Stimulated activated effector memory CD8-positive, alpha-beta T cell treated with anti-CD3 and anti-CD28 coated beads, Interleukin-12 subunit alpha, Interleukin-12 subunit beta, amount 100 ng/mL, for 72 hours (primary cell): Measurements from ENCODE around the gene DCXR.
A peak's percentile ranks its signal among the peaks of the same experiment; 100 is the strongest.

Source experiments
- ATAC-seq: fragments of 150-1000 bp; cut with Tn5 transposase; 2 replicates; pipeline ENCODE4 v1.10.0; 2021
- DNase-seq, 2 donors: peaks; one replicate each; pipeline ENCODE4 v3.0.0; 2021 to 2022; ENCODE audit warnings: low spot score in 2 of 2
- H3K27ac Mint-ChIP-seq: one replicate; pipeline ENCODE4 v1.8.0; 2022; ENCODE audit warnings: mild to moderate bottlenecking, mixed read lengths
- H3K36me3 Mint-ChIP-seq: one replicate; pipeline ENCODE4 v1.8.0; 2022; ENCODE audit warnings: mild to moderate bottlenecking, mixed read lengths
- H3K4me1 Mint-ChIP-seq: one replicate; pipeline ENCODE4 v1.8.0; 2022; ENCODE audit warnings: mixed read lengths
- H3K4me3 Mint-ChIP-seq: one replicate; pipeline ENCODE4 v1.8.0; 2022; ENCODE audit warnings: mild to moderate bottlenecking, mixed read lengths
- H3K9me3 Mint-ChIP-seq: one replicate; pipeline ENCODE4 v1.8.0; 2022; ENCODE audit warnings: mixed read lengths

The DCXR gene

GRCh38 chr17:81999587-81999975, 37.9 kb downstream of the DCXR start:
- H3K4me3 Mint-ChIP-seq = no peak overlapping the region
- H3K27ac Mint-ChIP-seq = no peak overlapping the region
- H3K9me3 Mint-ChIP-seq = no peaks in the 10 kb centered on the region
- DNase-seq = no peak
- H3K36me3 Mint-ChIP-seq = peaks cover 7% of the 10 kb centered on the region
- ATAC-seq = no peak
- H3K4me1 Mint-ChIP-seq = no peaks in the 10 kb centered on the region

GRCh38 chr17:81998691-81999438, 38.6 kb downstream of the DCXR start:
- no peak overlapping the region for H3K27ac Mint-ChIP-seq
- H3K4me3 Mint-ChIP-seq = no peak overlapping the region
- no peak for DNase-seq
- no peaks in the 10 kb centered on the region for H3K9me3 Mint-ChIP-seq
- no peaks in the 10 kb centered on the region for H3K4me1 Mint-ChIP-seq
- H3K36me3 Mint-ChIP-seq = peaks cover 7% of the 10 kb centered on the region
- no peak for ATAC-seq

- Mint-ChIP-seq H3K27ac (no peak overlapping the region), H3K4me1 (no peaks in the 10 kb centered on the region), H3K4me3 (no peak overlapping the region), H3K36me3 (peaks cover 7% of the 10 kb centered on the region), H3K9me3 (no peaks in the 10 kb centered on the region)
- ATAC-seq (no peak), DNase-seq (no peak)
Observed at GRCh38 chr17:81998212-81998611, 39.3 kb downstream of the DCXR start.

DNA sequence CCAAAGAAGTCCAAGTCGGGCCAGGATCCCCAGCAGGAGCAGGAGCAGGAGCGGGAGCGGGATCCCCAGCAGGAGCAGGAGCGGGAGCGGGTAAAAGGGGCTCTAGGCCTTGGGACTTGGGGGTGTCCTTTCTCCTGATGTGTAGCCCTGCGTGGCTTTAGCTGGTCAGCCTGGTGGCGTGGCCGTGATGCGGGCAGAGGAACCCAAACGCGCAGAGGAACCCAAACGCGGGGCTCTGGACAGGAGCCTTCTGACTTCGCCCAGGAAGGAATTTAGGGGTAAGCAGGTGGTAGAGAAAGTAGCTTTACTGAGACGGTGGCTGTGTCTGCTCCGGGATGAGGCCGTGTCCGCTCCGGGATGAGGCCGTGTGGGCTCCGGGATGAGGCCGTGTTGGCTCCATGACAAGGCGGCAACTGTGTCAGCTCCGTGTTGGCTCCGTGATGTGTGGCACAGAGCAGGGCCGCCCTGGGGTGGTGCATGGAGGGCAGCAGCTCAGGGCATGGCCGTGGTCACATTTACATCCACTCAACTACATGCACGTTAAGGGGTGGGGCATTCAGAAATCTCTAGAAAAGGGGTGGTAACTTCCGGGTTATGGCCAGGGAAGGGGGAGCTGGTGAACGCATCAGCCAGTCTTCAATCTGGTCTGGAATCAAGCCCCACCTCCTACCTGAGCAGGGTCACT, 40.6 kb downstream of the DCXR start:
- no peak overlapping the region for H3K4me3 Mint-ChIP-seq
- H3K9me3 Mint-ChIP-seq = no peaks in the 10 kb centered on the region
- ATAC-seq = no peak
- H3K36me3 Mint-ChIP-seq = peaks cover 7% of the 10 kb centered on the region
- no peak overlapping the region for H3K27ac Mint-ChIP-seq
- no peaks in the 10 kb centered on the region for H3K4me1 Mint-ChIP-seq
- DNase-seq = no peak

- no peaks in the 10 kb centered on the region for H3K9me3 Mint-ChIP-seq
- peaks cover 7% of the 10 kb centered on the region for H3K36me3 Mint-ChIP-seq
- no peak for DNase-seq
- no peak overlapping the region for H3K4me3 Mint-ChIP-seq
- no peaks in the 10 kb centered on the region for H3K4me1 Mint-ChIP-seq
- ATAC-seq = no peak
- no peak overlapping the region for H3K27ac Mint-ChIP-seq
Observed at GRCh38 chr17:81996232-81996756, 41.2 kb downstream of the DCXR start.

DNA sequence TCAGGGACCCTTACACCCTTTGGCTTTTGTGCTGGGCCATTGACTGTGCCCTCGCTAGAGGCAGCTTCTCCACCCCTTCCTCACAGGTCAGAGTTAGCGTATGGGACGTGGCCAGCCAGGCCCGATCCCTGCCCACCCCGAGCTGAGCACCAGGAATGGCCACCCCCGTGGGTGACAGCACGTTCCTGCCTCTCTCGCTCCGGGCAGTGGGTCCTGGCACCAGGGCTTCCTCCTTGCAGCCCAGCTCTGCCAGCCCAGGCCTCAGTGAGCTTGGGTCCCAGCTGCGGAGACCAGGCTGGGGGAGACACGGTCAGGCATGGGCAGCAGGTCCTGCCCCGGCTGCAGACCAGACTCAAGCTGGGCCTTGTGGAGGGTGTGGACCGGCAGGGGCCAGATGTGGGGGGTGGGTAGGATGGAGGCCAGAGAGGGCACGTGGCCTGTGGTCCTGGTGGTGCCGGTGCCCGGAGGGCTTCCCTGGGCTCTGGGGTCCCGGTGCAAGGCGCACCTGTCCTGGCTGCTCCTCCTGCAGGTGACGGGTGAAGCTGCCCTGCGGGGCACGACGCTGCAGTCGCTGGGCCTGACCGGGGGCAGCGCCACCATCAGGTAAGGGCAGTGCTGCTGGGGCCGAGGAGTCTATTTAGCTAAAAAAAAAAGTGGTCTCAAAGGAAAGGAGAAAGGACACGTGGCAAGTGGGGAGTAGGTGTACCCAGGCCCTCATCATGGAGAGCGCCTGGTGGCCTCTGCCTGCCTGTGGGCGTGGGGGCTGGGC, 41.9 kb downstream of the DCXR start:
- H3K4me3 Mint-ChIP-seq = no peak overlapping the region
- peaks cover 3% of the 10 kb centered on the region for H3K4me1 Mint-ChIP-seq
- H3K27ac Mint-ChIP-seq = no peak overlapping the region
- H3K9me3 Mint-ChIP-seq = no peaks in the 10 kb centered on the region
- ATAC-seq = no peak
- DNase-seq = no peak
- peaks cover 7% of the 10 kb centered on the region for H3K36me3 Mint-ChIP-seq

DNA sequence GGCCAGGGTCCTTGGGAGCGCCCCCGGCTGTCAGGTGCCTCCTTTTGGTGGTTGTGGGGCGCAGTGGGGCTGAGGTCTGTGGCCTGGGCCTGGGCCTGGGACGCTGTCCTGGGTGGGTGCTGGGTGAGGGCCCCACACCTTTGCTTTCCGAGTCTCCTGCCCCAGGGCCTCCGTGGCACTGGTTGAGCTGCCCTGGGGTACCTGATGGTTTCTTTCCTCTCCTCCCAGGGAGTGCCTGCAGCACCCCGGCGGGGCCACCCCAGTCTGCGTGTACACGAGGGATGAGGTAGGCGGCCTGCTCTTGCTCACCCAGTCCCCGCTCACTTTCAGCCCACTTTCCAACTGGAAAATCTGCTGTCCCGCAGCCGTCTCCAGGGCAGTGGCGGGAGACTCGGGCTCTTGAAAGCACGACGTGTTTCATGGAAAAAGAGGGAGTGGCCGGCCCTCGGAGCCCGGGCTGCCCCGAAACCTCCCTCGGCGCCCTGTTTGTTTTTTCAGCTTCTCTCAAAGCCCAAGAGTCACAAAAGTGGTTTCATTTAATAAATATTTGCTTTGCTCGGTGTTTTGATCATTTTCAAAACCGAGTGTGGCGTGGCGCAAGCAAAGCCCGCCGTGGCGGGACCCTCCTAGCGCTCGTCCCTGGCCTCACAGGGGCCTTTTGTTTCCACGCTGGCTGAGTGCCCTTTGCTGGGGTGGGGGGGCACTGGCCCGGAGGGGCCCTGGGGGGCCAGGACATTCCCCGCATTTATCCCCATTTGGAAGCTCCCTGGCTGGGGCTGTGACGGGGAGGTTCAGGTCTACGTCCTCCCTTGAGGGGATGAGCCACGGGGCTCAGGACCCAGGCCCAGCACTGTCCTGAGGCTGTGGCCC, 42.7 kb downstream of the DCXR start:
- DNase-seq (no peak), ATAC-seq (no peak)

GRCh38 chr17:81993729-81994592, 43.5 kb downstream of the DCXR start:
- no peaks in the 10 kb centered on the region for H3K9me3 Mint-ChIP-seq
- H3K36me3 Mint-ChIP-seq = peaks cover 7% of the 10 kb centered on the region
- no peak for ATAC-seq
- no peak for DNase-seq
- no peak overlapping the region for H3K27ac Mint-ChIP-seq
- H3K4me3 Mint-ChIP-seq = no peak overlapping the region
- H3K4me1 Mint-ChIP-seq = peaks cover 7% of the 10 kb centered on the region

More for the DNA sequence above, 42.7 kb downstream of the DCXR start:
- no peak overlapping the region for H3K27ac Mint-ChIP-seq
- H3K4me1 Mint-ChIP-seq = peaks cover 7% of the 10 kb centered on the region
- no peak overlapping the region for H3K4me3 Mint-ChIP-seq
- H3K36me3 Mint-ChIP-seq = peaks cover 7% of the 10 kb centered on the region
- no peaks in the 10 kb centered on the region for H3K9me3 Mint-ChIP-seq

- ATAC-seq = no peak
- Mint-ChIP-seq H3K4me3 (no peak overlapping the region), H3K9me3 (no peaks in the 10 kb centered on the region), H3K4me1 (peaks cover 7% of the 10 kb centered on the region), H3K27ac (no peak overlapping the region), H3K36me3 (peaks cover 7% of the 10 kb centered on the region)
- DNase-seq = no peak
Observed at GRCh38 chr17:81992306-81993102, 45.0 kb downstream of the DCXR start.

- no peak overlapping the region for H3K27ac Mint-ChIP-seq
Observed at GRCh38 chr17:81991684-81992305, 45.7 kb downstream of the DCXR start.

DNA sequence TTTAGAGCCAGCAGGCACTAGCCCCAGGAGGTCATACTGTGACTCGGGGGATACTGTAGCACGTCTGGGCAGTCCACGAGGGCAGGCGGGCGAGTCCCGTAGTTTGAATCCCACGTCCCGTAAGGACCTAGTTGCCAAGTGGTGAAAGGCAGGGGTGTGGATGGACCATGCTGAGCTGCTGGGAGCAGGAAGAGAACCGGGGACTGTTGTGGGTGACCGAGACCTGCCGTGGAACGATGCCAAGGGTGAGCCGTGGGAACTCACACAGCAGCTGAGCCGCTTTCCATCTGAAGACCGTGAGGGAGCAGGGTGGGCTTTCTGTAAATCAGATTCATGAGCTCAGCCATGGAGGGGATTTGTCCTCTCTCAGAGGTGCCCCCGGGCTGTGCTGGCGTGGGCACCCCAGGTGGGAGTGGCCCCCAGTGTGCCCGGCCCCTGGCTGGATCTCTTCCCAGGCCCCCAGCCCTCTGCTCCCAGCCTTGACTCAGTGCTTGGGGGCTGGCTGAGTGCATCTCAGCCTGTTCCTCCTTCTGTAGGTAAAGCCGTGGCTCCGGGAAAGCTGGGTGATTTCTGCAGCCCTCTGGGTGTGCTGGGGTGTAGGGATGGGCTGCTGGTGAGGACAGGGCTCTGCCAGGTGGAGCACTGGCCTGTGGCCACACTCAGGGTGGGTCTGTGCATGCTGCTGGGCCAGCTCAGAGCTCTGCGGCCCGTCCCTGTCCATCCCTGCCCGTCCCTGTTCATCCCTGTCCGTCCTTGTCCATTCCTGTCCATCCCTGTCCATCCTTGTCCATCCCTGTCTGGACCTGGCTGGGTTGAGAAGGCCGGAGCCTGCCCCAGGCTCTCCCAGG, 46.4 kb downstream of the DCXR start:
- H3K9me3 Mint-ChIP-seq = no peaks in the 10 kb centered on the region
- H3K27ac Mint-ChIP-seq = peak overlapping the region; percentile 46
- peaks cover 12% of the 10 kb centered on the region for H3K4me1 Mint-ChIP-seq
- H3K36me3 Mint-ChIP-seq = peaks cover 10% of the 10 kb centered on the region
- H3K4me3 Mint-ChIP-seq = no peak overlapping the region
- DNase-seq (no peak), ATAC-seq (no peak)

More at GRCh38 chr17:81991684-81992305, 45.7 kb downstream of the DCXR start:
- Mint-ChIP-seq H3K4me1 (peaks cover 7% of the 10 kb centered on the region), H3K36me3 (peaks cover 7% of the 10 kb centered on the region), H3K9me3 (no peaks in the 10 kb centered on the region), H3K4me3 (no peak overlapping the region)
- DNase-seq (no peak), ATAC-seq (no peak)

DNA sequence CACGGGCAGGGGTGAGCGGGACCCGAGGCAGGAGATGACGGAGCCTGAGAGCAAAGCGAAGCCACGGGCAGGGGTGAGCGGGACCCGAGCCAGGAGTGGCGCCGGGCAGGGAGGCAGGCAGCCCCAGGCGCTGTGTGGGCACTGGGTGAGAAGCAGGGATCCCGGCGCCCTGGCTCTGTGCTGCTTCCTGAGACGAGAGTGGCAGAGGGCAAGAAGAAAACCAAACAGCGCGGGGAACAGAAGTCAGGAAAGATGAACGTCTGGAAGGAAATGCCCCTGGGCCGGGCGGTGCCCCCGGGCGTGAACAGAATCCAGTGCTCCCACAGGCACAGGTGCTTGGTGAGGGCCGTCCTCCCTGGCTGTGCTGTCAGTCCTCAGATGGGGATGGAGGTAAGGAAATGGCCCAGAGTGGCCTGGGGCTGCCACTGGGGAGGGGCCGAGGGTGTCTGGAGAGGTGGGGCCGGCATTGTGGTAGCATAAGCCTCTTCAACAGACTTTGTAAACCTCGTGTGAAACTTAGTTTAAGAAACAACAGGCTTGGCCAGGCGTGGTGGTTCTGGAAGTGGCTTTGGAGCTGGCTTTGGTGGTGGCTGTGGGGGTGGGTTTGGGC, 50.2 kb downstream of the DCXR start:
- peaks cover 35% of the 10 kb centered on the region for H3K36me3 Mint-ChIP-seq
- ATAC-seq = no peak
- no peak for DNase-seq
- H3K4me3 Mint-ChIP-seq = no peak overlapping the region
- peaks cover 18% of the 10 kb centered on the region for H3K4me1 Mint-ChIP-seq
- peak overlapping the region; percentile 29 for H3K27ac Mint-ChIP-seq
- H3K9me3 Mint-ChIP-seq = no peaks in the 10 kb centered on the region
